ELR (cell line): Measurements from ENCODE around the gene GLIS1.

Experiments used
- DNase-seq: peaks from one replicate; pipeline ENCODE4 v3.0.0-alpha.2; 2015; ENCODE audit warnings: low read depth

GLIS1 gene

DNA sequence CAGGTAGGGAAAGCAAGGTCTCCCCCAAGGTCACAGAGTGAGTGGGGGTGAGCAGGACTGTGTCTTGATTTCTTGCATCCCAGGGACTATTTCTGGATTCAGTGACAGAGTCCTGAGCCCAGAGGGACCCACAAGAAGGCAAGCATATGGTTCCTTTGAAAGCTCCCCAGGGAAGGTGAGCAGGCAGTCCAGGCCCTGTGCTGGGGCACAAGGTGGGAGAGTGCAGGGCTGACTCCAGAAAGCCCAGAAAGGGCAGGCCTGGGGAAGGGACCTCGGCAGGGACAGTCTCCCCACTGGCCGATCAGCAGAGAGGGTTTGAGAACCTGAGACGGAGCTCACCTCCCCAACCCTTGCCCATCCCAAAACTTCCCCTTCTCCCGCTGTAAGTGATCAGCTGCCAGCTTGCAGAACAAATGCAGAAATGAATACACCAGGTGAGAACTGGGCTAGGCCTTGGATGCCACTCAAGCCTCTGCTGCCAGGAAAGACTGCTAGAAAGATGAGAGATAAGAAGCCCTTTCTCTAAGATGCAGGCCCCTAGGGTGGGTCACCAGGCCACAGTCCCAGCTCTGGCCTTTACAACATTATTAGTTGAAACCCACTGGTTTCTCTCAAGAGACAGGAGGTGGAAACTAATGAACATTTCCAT is 121.0 kb downstream of the GLIS1 start:
- no peak for DNase-seq

DNA sequence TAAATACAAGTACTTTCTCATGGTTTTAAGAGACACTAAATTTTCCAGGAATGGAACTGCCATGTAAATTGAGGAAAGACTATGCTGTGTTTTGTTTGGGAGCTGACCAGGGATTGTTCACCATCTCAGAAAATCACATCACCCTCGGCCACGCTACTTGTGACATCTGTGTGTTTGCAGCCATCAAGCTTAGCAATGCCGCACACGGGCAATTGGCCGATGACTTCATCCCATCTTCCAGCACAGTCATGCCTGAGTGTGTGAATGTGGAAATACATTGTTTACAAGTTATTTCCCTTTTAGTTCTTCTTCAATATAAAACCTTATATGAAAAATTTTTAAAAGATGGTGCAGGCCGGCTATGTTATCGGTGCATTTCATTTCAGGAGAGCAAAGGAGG is 121.6 kb downstream of the GLIS1 start:
- peak; percentile 75 for DNase-seq

DNA sequence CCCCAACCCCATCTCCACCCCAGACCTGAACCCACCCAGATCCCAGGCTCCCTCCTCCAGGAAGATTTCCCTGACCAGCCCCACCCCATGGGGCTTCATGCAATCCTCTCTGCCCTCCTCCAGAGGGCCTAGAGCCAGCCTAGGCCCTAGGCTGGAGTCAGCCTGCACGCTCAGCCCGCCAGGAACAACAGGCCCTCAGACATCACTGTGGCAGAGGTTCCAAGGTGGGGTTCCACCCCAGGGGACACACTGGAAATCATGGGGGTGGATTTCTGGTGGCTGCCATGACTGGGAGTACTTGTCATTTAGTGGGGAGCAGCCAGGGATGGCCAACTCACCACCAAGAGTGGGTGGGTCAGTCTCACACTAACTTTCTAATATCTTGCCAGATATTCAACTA is 122.0 kb downstream of the GLIS1 start:
- DNase-seq = peak; percentile 40

DNA sequence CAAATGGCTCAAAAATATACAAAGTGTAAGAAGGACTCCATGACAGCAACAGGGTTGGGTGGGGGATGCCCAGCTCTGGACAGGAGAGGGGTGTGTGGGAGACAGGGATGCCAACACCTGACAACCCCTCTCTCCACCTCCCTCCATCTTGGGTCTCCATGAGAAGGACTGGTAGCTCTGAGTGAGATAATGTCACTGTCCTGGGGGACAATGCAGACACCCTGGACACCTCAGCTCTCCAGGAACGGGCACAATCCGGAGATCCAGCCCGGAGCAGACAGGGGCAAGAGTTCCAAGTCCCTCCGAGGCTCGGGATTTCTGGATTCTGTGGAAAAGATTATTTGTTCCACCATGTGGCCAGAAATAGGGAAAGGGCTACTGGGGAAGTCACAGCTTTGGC is 122.5 kb downstream of the GLIS1 start:
- DNase-seq = no peak

DNA sequence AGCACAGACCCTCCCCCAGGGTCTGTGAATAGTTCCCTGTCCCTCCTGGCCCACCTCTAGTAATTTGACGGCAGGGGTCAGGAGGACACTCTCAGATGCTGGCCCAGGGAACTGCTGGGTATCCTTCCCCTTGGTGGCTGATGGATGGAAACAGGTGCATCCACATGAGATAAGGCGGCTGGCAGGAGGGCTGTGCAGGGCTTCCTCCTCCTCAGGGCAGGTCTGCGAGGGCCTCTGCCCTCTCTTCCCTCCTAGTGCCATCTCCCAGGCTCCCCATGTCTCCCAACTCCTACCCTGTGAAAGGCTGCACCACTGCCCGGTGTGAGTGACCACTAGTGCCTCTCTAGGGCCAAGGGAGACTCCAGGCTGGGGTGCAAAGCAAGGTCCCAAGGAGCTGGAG is 123.9 kb downstream of the GLIS1 start:
- DNase-seq = no peak

DNA sequence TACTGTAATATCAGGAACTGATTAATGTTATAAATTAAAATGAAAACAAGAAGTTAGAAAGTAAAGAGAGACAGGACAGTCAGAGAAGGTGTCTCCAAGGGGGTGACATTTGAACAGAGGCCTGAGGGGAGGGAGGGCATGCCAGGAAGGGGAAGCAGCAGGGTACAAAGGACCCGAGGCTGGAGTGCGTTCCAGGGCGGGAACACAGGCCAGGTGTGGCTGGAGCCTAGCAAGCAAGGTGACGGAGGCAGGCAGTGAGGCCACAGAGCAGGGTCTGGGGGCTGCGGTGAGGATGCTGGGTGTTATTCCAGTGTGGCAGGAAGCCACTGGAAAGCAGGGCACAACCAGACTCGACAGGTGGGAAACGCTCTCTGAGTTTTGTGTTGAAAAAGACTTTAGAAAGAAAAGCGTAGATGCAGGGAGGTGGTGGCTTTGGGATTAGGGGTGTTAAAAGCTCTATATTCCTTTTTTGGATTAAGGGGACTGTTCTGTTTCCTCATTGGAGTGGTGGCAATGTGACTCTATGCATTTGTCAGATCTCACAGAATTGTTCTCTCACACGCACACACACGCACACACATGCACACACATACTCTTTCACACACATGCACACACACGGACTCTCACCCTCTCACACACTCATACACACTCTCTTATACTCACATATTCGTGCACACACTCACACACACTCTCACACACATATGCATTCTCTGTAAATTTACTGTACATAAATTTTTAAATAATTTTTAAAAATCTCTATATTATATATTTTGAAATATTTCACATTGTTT is 124.5 kb downstream of the GLIS1 start:
- no peak for DNase-seq

DNA sequence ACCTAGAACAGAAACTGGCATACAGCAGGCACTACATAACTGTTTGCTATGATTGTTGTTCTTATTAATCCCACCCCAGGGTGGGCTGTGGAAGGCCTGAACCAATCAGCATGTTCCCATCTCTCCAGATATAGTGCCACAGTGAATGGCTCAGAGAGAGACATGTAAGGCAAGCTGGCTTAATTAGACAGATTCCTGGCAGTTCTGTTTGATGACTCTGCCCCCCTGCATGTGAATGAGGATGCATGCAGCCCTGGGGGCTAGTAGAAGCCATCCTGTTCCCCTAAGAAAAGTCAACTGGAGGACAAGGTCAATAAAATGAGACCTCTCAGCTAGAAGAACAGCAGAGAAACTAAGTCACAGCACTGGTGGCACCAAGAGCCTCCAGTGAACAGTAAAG is 130.3 kb downstream of the GLIS1 start:
- DNase-seq = no peak

DNA sequence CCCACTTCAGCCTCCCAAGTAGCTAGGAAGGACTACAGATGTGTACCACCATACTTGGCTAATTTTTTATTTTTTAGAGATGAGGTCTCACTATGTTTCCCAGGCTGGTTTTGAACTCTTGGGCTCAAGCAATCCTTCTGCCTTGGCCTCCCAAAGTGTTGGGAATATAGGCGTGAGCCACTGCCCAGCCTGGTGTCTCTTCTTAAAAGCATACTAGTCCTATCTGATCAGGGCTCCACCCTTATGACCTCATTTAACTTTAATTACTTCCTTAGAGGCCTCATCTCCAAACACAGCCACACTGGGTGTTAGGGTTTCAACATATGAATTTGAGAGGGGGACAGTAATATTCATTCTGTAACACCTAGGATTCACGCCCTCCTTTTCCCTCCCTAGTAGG is 130.9 kb downstream of the GLIS1 start:
- DNase-seq = no peak

DNA sequence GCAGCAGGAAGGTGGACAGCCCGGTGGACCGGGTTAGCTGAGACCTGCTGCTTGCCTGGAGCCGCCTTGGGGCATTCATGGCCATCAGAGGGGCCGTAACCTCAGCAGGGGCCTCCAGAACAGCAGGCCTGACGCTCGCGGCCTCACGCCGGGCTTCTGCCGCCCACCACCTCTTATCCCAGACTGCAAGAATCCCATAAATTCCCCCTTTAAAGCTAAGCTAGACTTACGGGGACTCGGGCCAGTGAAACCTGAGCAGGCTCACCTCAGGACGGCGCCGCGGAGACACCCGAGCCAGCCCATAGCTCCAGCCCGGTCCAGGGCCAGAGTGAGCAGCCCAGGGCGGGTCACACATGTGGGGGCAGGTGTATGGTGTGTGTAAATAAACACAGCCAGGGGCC is 132.3 kb downstream of the GLIS1 start:
- no peak for DNase-seq

DNA sequence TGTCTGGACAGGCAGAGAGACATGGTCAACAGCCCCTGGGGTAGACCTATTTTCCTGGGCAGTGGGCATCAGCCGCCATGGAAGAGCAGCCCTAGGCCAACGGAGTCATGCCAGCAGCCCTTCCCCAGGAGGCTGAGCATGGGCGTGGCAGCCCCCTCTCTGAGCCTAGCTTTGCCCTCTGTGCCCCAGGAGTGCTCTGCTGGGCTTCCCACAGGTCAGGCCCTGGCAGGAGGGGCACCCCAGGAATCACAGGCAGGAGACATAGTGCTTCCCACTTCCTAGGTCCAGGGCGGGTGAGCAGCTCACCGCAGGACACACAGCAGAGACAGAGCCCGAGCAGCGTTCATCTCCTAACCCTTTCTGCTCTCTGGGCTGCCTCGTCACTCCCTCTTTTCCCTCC is 132.8 kb downstream of the GLIS1 start:
- no peak for DNase-seq

DNA sequence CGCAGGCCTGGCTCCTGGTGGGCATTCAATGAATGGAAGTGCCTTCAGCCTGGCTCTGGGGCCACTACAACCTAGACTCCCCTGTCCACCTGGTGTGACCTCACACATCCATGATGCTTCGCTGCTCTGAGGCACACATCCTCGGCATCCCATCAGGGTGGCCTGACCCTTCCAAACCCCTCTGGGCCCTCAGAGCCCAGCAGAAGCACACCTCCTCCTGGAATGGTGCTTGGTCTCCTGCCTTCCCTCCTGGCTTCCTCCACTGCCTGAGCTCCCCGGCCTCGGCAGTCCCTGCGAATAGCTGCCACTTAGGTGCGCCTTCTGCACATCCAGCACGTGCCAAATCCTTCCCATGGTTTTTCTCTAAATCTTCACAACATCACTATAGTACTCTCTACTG is 133.8 kb downstream of the GLIS1 start:
- no peak for DNase-seq

DNA sequence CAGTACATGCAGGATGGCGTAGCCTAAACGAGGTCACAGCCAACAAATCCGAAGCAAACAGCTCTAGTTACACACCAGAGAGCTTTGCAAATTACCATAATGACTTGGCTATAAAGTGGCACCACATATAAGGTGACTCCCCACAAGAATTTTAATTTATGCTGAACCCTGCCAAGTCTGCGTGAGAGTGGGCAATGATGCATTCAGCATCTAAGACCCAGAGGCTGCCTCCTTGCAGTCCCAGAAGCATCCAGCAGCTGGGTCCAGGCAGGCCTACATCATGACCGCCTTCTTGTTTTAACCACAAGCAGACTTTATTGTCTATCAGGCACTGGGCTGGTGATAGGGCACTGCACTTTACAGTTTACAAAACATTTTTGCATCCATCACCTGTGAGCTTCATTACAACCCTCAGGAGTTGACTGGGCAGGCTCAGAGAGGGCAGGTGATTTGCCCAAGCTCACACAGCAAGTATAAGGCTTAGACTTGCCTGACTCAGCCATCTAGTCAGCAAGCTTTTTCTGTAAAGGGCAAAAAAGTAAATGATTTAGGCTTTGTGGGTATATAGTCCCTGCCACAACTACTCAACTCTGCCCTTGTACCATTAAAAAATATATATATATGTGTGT is 134.6 kb downstream of the GLIS1 start:
- no peak for DNase-seq

DNA sequence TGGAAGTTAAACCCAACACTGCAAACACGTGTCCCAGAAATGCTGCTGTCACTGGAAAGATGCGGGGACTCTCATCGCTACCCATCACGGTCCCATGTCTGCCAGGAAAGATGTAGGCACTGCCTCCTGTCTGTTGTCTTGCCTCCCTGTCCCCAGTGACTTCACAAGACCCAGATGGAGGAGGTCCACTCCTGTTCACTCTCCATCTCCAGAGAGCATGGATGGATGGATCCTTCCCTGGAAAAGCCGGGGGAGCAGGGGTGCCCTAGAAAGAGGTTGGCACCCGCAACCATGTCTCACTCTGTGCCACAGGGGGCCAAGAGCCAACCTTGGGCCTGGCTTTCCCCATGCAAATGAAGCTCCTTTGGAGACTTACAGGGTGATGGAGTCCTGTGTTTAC is 135.5 kb downstream of the GLIS1 start:
- DNase-seq = no peak

DNA sequence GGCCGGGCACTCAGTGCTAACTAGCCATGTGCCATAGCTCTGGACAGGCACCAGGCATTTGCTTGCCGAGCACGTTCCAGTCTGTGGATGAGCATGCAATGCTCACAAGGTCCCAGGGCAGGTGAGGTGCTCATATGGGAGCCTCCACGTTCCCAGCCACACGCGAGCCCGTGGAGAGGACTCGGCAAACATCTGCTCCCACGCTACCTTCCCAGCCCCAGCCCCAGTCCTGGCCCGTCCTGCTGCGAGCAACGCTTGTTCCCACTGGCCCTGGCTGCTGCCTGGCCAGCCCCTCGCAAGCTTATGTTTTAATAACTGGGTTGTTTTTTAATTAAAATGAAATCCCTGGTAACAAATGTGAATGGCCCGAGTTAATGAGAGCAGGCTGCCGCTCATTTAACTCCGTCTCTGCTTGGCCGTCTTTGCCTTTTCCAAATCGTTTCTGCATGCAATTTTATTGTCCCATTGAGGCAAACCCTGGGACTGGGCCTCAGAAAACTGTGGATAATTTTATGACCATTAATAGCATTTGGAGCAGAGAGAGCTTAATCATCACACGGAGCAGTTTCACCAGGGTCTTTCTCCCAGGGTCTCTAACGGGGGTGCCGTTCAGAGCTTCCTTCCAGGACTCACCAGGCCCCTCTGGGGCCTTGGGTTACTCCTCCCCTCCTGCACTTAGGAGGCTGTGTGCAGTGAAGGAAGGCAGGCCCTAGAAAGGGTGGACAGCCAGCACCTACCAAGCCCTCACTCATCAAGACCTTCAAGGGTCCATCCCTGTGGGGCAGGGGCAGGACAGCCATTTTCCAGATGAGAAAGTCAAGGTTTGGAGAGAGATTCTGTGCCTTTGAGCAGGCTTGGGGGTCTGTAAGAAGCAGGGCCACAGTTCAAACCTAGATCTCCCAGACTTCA is 136.8 kb downstream of the GLIS1 start:
- no peak for DNase-seq

DNA sequence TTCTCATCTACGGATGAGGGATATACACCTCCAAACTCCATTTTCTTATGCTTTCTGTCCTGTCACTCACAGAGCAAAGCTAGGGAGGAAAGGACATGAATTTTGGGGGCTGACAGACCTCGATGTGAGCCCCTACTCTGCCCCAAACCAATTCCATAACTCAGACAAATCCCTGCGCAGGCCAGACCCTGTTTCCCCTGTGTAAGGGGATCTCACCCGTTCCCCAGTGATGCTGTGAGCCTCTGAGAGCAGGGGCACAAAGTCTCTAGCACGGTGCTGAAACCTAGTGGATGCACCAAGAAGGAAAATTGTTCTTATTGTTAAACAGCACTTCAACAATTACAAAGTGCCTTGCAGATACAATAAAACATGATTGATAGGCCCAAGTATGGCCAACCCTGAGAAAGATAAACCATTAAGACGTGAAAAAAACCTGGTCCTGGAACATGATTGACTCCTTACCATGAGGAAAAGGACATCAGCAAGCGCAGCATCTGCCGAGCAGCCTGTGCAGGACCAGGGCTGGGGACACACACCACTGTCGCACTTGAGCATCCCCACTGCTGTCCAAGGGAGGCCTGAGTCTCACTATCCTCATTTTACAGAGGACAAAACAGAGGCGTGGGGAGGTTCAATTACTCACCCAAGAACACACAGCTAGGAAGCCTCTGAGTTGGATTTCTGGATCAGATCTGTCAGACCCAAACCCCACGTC is 137.8 kb downstream of the GLIS1 start:
- no peak for DNase-seq

DNA sequence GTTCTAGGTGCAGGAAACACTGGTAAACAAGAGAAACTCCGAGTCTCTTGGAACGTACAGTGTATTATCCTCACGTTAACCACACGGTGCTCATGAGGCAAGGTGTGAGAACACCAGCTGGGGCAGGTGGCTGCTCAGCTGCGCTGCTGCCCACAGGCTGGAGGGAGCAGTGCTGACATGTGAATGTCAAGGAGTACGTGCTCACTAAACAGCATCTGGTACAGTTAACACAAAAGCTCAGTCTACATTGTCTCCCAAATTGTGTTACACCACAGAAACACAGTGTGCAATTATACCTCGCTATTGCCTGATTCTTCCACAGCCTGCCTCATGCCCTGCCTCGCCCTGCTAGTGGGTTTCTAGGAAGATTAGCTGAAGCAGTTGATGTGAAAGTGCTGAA is 138.4 kb downstream of the GLIS1 start:
- DNase-seq = no peak

DNA sequence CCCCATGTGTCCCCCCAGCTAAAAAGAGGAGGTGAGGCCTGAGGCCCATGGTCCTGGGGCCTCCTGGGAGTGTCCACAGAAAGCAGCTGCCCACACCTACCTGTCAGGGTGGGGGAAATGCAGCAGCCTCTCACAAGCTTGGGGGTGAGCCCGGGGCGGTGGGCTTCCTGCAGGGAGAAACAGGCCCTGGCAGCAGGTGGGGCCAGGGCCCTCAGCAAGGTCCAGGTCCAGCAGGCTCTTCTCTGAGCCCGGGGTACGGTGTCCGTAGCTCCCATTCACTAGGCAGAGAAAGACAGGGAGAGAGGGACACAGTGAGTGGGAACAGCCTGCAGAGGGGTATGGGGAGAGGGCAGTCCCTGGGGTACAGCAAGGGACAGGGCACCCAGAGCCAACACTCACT is 139.0 kb downstream of the GLIS1 start:
- no peak for DNase-seq

DNA sequence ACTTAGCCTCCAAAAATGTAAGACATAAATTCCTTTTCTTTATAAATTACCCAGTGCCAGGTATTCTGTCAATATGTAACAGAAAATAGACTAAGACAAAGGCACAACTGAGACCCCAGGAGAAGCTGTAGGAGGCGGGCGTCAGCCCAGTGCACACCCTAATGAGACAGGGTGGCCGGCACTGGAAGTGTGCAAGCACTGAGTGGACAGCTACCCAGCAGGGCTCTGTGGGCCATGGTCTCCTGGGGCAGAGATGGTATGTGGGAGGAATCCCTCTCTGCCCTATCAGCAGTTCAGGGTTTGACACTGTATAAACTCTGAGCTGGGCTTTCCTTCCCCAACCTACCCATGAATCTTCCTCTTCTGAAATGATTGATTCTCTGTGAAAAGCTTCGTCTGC is 139.5 kb downstream of the GLIS1 start:
- DNase-seq = no peak

DNA sequence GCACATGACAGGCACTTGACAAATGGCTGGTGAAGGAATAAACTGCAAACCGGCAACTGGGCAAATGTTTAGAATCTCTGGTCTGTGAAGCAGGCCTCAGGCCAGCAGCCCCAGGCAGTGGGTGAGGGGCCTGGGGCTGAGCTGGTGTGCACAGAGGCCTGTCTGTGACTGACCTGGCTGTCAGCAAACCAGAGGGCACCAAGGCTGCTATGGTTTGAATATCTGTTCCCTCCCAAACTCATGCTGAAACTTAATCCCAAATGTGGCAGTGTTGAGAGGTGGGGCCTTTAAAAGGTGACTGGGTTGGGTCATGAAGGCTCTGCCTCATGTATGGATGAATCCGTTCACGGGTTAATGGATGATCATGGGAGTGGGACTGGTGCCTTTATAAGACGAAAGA is 140.0 kb downstream of the GLIS1 start:
- DNase-seq = no peak

DNA sequence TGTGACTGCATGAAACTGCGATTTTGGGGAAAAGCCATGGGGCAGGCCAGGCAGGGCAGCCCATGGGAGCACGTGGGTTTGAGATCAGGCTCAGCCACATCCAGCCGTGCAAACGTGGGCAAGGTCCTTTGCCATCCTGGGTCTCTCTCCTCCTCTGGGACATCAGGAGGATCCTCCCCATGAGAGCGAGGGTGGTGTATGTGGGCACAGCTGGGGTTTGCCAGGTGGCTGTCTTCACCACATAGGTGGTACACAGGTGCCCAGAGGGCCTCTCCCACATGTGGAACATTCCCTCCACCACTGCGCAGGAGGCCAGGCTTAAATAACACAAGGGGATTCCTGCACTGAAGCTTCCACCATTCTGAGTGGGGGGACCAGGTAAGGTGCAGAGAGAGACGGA is 143.1 kb downstream of the GLIS1 start:
- no peak for DNase-seq

DNA sequence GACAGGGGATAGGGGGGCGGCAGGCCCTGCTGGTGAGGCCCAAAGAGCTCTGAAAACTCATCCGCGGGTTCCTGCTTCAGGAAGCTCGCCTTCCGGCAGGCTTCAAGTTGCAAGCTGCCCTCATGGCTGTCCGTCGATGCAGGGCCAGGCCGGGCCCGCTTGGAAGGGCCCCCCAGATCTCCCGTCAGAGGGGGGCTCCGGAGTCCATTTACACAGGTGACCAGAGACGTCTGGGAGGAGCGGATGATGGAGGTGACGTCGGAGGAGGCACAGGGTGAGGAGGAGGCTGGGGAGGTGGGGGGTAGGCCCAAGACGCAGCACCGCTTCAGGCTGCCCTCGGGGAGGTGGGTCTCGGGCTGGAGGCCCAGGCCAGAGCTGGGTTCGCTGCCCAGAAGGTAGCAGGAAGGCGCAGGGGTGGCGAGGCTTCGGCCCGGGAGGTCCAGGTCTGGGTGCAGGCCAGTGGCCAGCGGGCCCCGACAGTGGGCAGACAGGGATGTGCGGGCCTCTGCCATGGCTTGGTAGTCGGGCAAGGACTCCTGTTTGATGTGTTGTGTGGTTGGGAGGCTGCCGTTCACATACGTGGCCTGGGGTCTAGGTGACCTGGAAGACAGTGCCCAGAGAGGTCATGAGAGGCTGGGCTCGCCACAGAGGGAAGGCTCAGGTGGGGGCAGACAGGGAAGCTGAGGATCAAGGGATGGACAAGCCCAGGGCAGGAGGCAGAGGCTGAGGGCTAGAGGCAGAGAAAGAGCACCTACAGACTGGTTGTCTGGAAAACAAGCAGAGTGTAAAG is 144.4 kb downstream of the GLIS1 start:
- DNase-seq = no peak
